CD4-positive, alpha-beta memory T cell (primary cell): ENCODE results near the gene OSER1. TPM values are rescaled to one million over a fixed set of nuclear protein-coding genes. Genes with fewer than 3 reads are reported as not detected.

ENCODE experiments used
- CTCF ChIA-PET: fragments of 350-600 bp; sonication (Branson Sonifier 250); formaldehyde crosslinking; loops from one replicate; lab custom pipeline; 2021; ENCODE audit warnings: inconsistent platforms; ENCODE audit not compliant: partially characterized antibody; lab: Charles Lee
- POLR2A ChIA-PET: fragments of 350-600 bp; sonication (Branson Sonifier 250); formaldehyde crosslinking; loops from one replicate; lab custom pipeline; 2021; ENCODE audit not compliant: partially characterized antibody; lab: Charles Lee
- DNase-seq, 5 donors: peaks; one replicate each; pipeline versions ENCODE4 v3.0.0 to v3.0.0-alpha.2; 2020 to 2022; ENCODE audit warnings: mixed read lengths in 1 of 5
- H3K27ac ChIP-seq: one replicate; pipeline ENCODE4 v1.7.0; 2013; ENCODE audit warnings: low read depth, low read length
- H3K27me3 ChIP-seq: 2 replicates; pipeline ENCODE4 v1.7.0; 2013; ENCODE audit warnings: mild to moderate bottlenecking, low read length, moderate library complexity; ENCODE audit not compliant: insufficient read depth
- H3K36me3 ChIP-seq: 2 replicates; pipeline ENCODE4 v1.7.0; 2013; ENCODE audit warnings: mild to moderate bottlenecking, low read length, moderate library complexity; ENCODE audit not compliant: insufficient read depth
- H3K4me1 ChIP-seq: 2 replicates; pipeline ENCODE4 v1.7.0; 2013; ENCODE audit warnings: mild to moderate bottlenecking, low read length, moderate library complexity; ENCODE audit not compliant: insufficient read depth
- H3K4me3 ChIP-seq, 2 donors: one replicate each; pipeline ENCODE4 v1.7.0; 2013; ENCODE audit warnings: low read length in 2 of 2, mild to moderate bottlenecking in 1 of 2
- H3K9me3 ChIP-seq, 2 donors: one replicate each; pipeline ENCODE4 v1.7.0; 2013; ENCODE audit warnings: low read length in 2 of 2, control low read depth in 1 of 2; ENCODE audit not compliant: control insufficient read depth in 1 of 2
- H3K27ac Mint-ChIP-seq, 7 donors: one replicate each; pipeline ENCODE4 v1.8.0; 2020 to 2021; ENCODE audit warnings: mixed read lengths in 7 of 7, mild to moderate bottlenecking in 6 of 7, inconsistent platforms in 3 of 7, moderate library complexity in 3 of 7
- H3K27me3 Mint-ChIP-seq, 2 donors: one replicate each; pipeline ENCODE4 v1.8.0; 2020 to 2021; ENCODE audit warnings: mixed read lengths in 2 of 2
- H3K36me3 Mint-ChIP-seq, 2 donors: one replicate each; pipeline ENCODE4 v1.8.0; 2020 to 2021; ENCODE audit warnings: mixed read lengths in 2 of 2, inconsistent platforms in 1 of 2, mild to moderate bottlenecking in 1 of 2
- H3K4me1 Mint-ChIP-seq, 4 donors: one replicate each; pipeline ENCODE4 v1.8.0; 2020 to 2021; ENCODE audit warnings: mixed read lengths in 4 of 4, mild to moderate bottlenecking in 1 of 4
- H3K4me3 Mint-ChIP-seq, 8 donors: one replicate each; pipeline ENCODE4 v1.8.0; 2020 to 2021; ENCODE audit warnings: mixed read lengths in 8 of 8, mild to moderate bottlenecking in 7 of 8, moderate library complexity in 6 of 8, inconsistent platforms in 3 of 8
- H3K9me3 Mint-ChIP-seq, 8 donors: one replicate each; pipeline ENCODE4 v1.8.0; 2020 to 2021; ENCODE audit warnings: mixed read lengths in 8 of 8, mild to moderate bottlenecking in 5 of 8, inconsistent platforms in 3 of 8, moderate library complexity in 1 of 8
- intact Hi-C: fragments of 100-400 bp; cut with micrococcal nuclease; formaldehyde crosslinking; loops from one replicate; pipeline ENCODE4 v1.15.1; 2023
- polyA plus RNA-seq, 2 donors: library from polyadenylated mRNA; unstranded; fragments of 300-500 nt; fragmentation: Illumina TruSeq; gene quantifications; one replicate each; pipeline ENCODE4 v1.2.3, GENCODE V29; 2021
- total RNA-seq, 2 experiments: library from RNA; stranded (reverse); gene quantifications; one replicate each; pipeline ENCODE4 v1.2.3, GENCODE V29; 2021

OSER1 gene
- total and polyA plus RNA-seq, 4 experiments from 2014 or later: 35.5 to 63.3 (median 38.7) TPM

GRCh38 chr20:44204832-44205215 lies 5.7 kb downstream of the OSER1 start:
- CTCF ChIA-PET: interaction anchor here (1.6 kb wide), 1 partner anchor 14 kb away, joined by 4 read pairs; no protein-coding TSS in a partner anchor
- DNase-seq: no peak
- Mint-ChIP-seq H3K4me1 (peaks cover 34 to 50% (median 42%) of the 10 kb centered on the region in 4 donors), H3K4me3 (no peak overlapping the region), H3K27me3 (no peaks in the 10 kb centered on the region), H3K9me3 (peaks cover 0 to 2% (median 0%) of the 10 kb centered on the region in 8 donors), H3K27ac (no peak overlapping the region), H3K36me3 (peaks cover 37 to 79% of the 10 kb centered on the region in 2 donors)
- intact Hi-C loops: no loop called here
- Histone ChIP-seq H3K4me3 (no peak overlapping the region), H3K36me3 (peaks cover 34% of the 10 kb centered on the region), H3K27ac (no peak overlapping the region), H3K4me1 (peaks cover 27% of the 10 kb centered on the region), H3K9me3 (no peaks in the 10 kb centered on the region), H3K27me3 (no peaks in the 10 kb centered on the region)
- POLR2A ChIA-PET: no interaction called here

- Mint-ChIP-seq H3K4me1 (peaks cover 34 to 50% (median 41%) of the 10 kb centered on the region in 4 donors), H3K27me3 (no peaks in the 10 kb centered on the region), H3K36me3 (peaks cover 42 to 82% of the 10 kb centered on the region in 2 donors), H3K27ac (peak overlapping the region in 1 of 7 donors; percentile 4), H3K9me3 (peaks cover 0 to 2% (median 0%) of the 10 kb centered on the region in 8 donors), H3K4me3 (no peak overlapping the region)
- DNase-seq: no peak
- ChIA-PET POLR2A (no interaction called here), CTCF (interaction anchor here (1.6 kb wide), 1 partner anchor 14 kb away, joined by 4 read pairs; no protein-coding TSS in a partner anchor)
- intact Hi-C loops: no loop called here
- peaks cover 34% of the 10 kb centered on the region for H3K36me3 ChIP-seq
- no peak overlapping the region for H3K27ac ChIP-seq
- no peaks in the 10 kb centered on the region for H3K27me3 ChIP-seq
- H3K4me1 ChIP-seq: peaks cover 21% of the 10 kb centered on the region
- no peak overlapping the region for H3K4me3 ChIP-seq
- no peaks in the 10 kb centered on the region for H3K9me3 ChIP-seq
Observed at GRCh38 chr20:44204156-44204831, 6.3 kb downstream of the OSER1 start.

- H3K4me3 ChIP-seq: no peak overlapping the region
- peaks cover 34% of the 10 kb centered on the region for H3K36me3 ChIP-seq
- Mint-ChIP-seq H3K36me3 (peaks cover 43 to 79% of the 10 kb centered on the region in 2 donors), H3K27me3 (no peaks in the 10 kb centered on the region), H3K27ac (peak overlapping the region in 1 of 7 donors; percentile 15), H3K4me3 (no peak overlapping the region), H3K4me1 (peaks cover 28 to 44% (median 35%) of the 10 kb centered on the region in 4 donors), H3K9me3 (peaks cover 0 to 2% (median 0%) of the 10 kb centered on the region in 8 donors)
- no peaks in the 10 kb centered on the region for H3K9me3 ChIP-seq
- no peaks in the 10 kb centered on the region for H3K27me3 ChIP-seq
- intact Hi-C loops: no loop called here
- CTCF ChIA-PET: interaction anchor here (1.0 to 1.3 kb wide), 3 partner anchors 13 to 108 kb away, joined by 4 to 7 read pairs (median 4); partner anchors contain the start of gene FITM2
- peaks cover 10% of the 10 kb centered on the region for H3K4me1 ChIP-seq
- H3K27ac ChIP-seq: no peak overlapping the region
- DNase-seq: no peak
- POLR2A ChIA-PET: no interaction called here
Observed at GRCh38 chr20:44203161-44203560, 7.4 kb downstream of the OSER1 start.

GRCh38 chr20:44200983-44201382 lies 9.6 kb downstream of the OSER1 start:
- no peak for DNase-seq
- intact Hi-C loops: no loop called here
- H3K36me3 ChIP-seq: peaks cover 47% of the 10 kb centered on the region

GRCh38 chr20:44200371-44200770 lies 10.2 kb downstream of the OSER1 start:
- ChIA-PET POLR2A (no interaction called here), CTCF (no interaction called here)
- no peaks in the 10 kb centered on the region for H3K27me3 ChIP-seq
- H3K27ac ChIP-seq: no peak overlapping the region
- intact Hi-C loops: no loop called here
- H3K36me3 ChIP-seq: peaks cover 43% of the 10 kb centered on the region
- Mint-ChIP-seq H3K9me3 (peaks cover 0 to 2% (median 0%) of the 10 kb centered on the region in 8 donors), H3K4me1 (peaks cover 15 to 23% (median 21%) of the 10 kb centered on the region in 4 donors), H3K27ac (peak overlapping the region in 1 of 7 donors; percentile 3), H3K27me3 (no peaks in the 10 kb centered on the region), H3K4me3 (no peak overlapping the region), H3K36me3 (peaks cover 57 to 82% of the 10 kb centered on the region in 2 donors)
- no peak for DNase-seq
- no peaks in the 10 kb centered on the region for H3K9me3 ChIP-seq
- H3K4me1 ChIP-seq: no peaks in the 10 kb centered on the region
- no peak overlapping the region for H3K4me3 ChIP-seq

More at GRCh38 chr20:44200983-44201382, 9.6 kb downstream of the OSER1 start:
- no peaks in the 10 kb centered on the region for H3K9me3 ChIP-seq
- Mint-ChIP-seq H3K4me1 (peaks cover 15 to 23% (median 21%) of the 10 kb centered on the region in 4 donors), H3K27ac (no peak overlapping the region), H3K9me3 (peaks cover 0 to 2% (median 0%) of the 10 kb centered on the region in 8 donors), H3K4me3 (no peak overlapping the region), H3K36me3 (peaks cover 57 to 83% of the 10 kb centered on the region in 2 donors), H3K27me3 (no peaks in the 10 kb centered on the region)
- H3K27ac ChIP-seq: no peak overlapping the region
- CTCF ChIA-PET: no interaction called here
- no peaks in the 10 kb centered on the region for H3K4me1 ChIP-seq
- H3K27me3 ChIP-seq: no peaks in the 10 kb centered on the region
- H3K4me3 ChIP-seq: no peak overlapping the region
- POLR2A ChIA-PET: no interaction called here

- no peaks in the 10 kb centered on the region for H3K27me3 Mint-ChIP-seq
- no peak for DNase-seq
- intact Hi-C loops: no loop called here
- peaks cover 57 to 77% of the 10 kb centered on the region in 2 donors for H3K36me3 Mint-ChIP-seq
- peaks cover 0 to 2% (median 0%) of the 10 kb centered on the region in 8 donors for H3K9me3 Mint-ChIP-seq
- H3K36me3 ChIP-seq: peaks cover 40% of the 10 kb centered on the region
- no peaks in the 10 kb centered on the region for H3K27me3 ChIP-seq
- peaks cover 15 to 23% (median 21%) of the 10 kb centered on the region in 4 donors for H3K4me1 Mint-ChIP-seq
- no peak overlapping the region for H3K4me3 Mint-ChIP-seq
- H3K9me3 ChIP-seq: no peaks in the 10 kb centered on the region
- CTCF ChIA-PET: no interaction called here
- peak overlapping the region in 2 of 7 donors; percentile 3 to 83 for H3K27ac Mint-ChIP-seq
- POLR2A ChIA-PET: no interaction called here
- H3K27ac ChIP-seq: no peak overlapping the region
- H3K4me1 ChIP-seq: no peaks in the 10 kb centered on the region
- no peak overlapping the region for H3K4me3 ChIP-seq
Observed at GRCh38 chr20:44199877-44200276, 10.7 kb downstream of the OSER1 start.

GRCh38 chr20:44198872-44199271 lies 11.7 kb downstream of the OSER1 start:
- no peak for DNase-seq
- H3K27me3 ChIP-seq: no peaks in the 10 kb centered on the region
- Mint-ChIP-seq H3K4me1 (peaks cover 15 to 23% (median 20%) of the 10 kb centered on the region in 4 donors), H3K27me3 (no peaks in the 10 kb centered on the region), H3K9me3 (peaks cover 0 to 2% (median 0%) of the 10 kb centered on the region in 8 donors), H3K27ac (no peak overlapping the region), H3K4me3 (no peak overlapping the region), H3K36me3 (peaks cover 52 to 71% of the 10 kb centered on the region in 2 donors)
- H3K4me3 ChIP-seq: no peak overlapping the region
- ChIA-PET POLR2A (no interaction called here), CTCF (no interaction called here)
- intact Hi-C loops: no loop called here
- no peaks in the 10 kb centered on the region for H3K4me1 ChIP-seq
- no peak overlapping the region for H3K27ac ChIP-seq
- peaks cover 40% of the 10 kb centered on the region for H3K36me3 ChIP-seq
- no peaks in the 10 kb centered on the region for H3K9me3 ChIP-seq
